Medulla oblongata (tissue), 1 donor: ENCODE data around the gene NPHP4.

Source experiments
- DNase-seq: peaks from one replicate; pipeline ENCODE4 v3.0.0-alpha.2; 2015; ENCODE audit errors: extremely low spot score

Gene NPHP4

GRCh38 chr1:5831600-5832335 lies 160.5 kb downstream of the NPHP4 start:
- no peak for DNase-seq

- no peak for DNase-seq
Observed at GRCh38 chr1:5830771-5831599, 161.2 kb downstream of the NPHP4 start.

- DNase-seq, result no peak
Observed at GRCh38 chr1:5829414-5829813, 162.8 kb downstream of the NPHP4 start.

DNA sequence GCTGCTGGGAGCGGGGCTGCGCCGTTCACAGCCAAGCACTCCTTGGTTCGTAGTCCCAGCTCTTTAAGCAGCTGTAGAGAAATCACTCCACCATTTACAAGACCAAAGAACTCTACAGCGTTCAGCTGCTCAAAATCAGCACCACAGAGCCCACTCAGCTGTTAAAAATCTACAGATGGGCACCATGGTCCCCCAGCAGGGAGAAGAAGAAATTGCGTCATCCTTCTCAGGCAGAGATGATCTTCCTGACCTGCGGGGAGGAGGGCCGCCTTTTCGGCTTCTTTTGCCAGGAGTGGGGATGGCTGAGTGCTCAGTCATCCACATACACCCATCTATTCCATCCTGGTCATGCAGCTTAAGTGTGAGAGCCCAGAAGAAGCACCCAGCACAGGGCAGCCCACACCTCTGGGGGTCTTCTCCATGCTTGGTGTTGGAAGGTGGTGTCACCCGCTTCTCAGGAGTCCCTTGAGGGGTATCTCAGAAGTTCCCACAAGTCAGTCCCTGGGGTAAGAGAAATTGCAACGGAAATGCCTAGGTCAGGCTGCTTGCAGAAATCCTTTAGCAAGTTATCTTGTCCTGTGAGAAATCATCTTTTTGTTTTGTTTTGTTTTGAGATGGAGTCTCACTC lies 163.8 kb downstream of the NPHP4 start:
- DNase-seq, result no peak

- DNase-seq, result no peak
Observed at GRCh38 chr1:5827516-5827915, 164.7 kb downstream of the NPHP4 start.

- no peak for DNase-seq
Observed at GRCh38 chr1:5826601-5827000, 165.6 kb downstream of the NPHP4 start.

DNA sequence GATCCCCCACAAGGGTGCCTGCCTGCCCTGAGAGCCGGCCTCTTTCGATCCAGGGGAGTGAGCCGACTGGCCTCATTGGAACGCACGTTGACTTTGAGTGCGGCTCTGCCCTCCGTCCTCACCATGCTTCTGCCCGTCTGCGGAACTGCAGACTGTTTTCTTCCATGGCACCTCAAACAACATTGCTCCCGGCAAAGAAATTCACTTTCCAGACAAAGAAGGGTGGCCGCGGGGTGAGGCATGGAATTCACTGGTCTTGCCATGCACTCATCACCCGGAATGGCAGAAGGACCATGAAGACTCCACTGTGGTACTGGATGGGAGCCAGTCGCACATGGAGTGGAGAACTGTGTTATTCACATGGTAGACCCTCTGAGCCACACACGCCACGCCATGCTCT lies 169.5 kb downstream of the NPHP4 start:
- no peak for DNase-seq

DNA sequence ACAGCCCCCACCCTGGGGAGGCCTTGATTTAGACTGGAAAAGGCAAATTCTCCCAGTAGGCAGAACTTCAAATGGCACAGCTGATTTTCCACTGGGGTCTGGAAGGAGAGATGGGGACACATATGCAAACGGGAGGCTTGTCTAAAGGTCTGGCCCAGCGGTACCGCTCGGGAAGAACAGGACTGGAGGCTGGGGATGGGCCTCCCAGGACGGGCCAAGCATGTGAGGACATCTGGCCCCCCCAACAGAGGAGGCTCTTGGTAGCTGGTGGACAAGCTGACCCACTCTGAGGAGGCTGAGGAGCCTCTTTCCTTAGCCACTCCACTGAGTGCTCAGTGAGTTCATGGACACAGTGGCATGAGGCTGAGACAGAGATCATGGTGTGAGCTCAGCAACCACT lies 170.0 kb downstream of the NPHP4 start:
- DNase-seq, result no peak

DNA sequence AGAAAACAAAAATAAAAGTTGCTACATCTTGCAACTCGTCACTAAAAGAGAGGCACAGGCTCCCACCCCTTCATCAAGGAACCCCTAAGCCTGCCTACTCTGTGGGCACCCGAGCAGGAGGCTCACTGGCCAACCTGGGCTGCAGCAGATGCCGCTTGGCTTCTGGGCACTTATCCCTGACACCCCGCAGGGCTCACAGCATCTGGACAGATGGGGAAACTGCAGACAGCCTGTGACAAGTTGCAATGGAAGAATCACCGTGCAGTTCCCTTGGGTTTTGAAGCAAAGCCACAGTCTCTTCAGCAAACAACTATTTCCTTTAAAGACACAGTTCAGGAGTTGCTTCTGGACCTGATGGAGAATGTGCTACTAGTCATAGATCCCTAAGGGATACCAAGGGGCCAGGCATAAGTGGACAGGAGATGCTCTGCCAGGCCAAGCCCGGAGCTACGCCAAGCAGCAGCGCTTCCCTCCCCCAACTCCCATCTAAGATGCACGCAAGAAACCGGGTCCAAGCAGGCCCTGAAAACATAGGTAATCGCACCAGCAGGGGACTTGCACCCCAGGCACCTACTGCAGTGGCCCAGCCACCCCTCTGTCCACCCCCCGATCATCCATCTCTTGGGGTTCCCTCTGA lies 170.6 kb downstream of the NPHP4 start:
- DNase-seq, result no peak

GRCh38 chr1:5820026-5820421 lies 172.2 kb downstream of the NPHP4 start:
- DNase-seq, result no peak

GRCh38 chr1:5819391-5820025 lies 172.7 kb downstream of the NPHP4 start:
- DNase-seq, result no peak

GRCh38 chr1:5818755-5819154 lies 173.5 kb downstream of the NPHP4 start:
- DNase-seq, result no peak

DNA sequence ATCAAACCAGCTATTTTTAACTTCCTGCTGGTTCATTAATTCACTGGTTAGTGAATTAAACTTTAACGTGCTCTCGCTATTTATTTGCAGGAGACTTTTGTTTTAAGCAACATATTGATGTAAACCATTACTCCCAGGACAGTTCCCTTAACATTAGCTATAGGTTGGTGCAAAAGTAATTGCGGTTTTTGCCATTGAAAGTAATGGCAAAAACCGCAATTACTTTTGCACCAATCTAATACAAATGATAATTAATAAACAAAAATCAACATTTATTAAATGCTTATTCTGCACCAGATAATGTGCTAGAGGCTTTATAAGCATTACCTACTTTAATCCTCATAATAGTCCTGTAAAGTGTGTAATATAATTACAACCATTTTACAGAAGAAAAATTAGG lies 176.5 kb downstream of the NPHP4 start:
- no peak for DNase-seq

DNA sequence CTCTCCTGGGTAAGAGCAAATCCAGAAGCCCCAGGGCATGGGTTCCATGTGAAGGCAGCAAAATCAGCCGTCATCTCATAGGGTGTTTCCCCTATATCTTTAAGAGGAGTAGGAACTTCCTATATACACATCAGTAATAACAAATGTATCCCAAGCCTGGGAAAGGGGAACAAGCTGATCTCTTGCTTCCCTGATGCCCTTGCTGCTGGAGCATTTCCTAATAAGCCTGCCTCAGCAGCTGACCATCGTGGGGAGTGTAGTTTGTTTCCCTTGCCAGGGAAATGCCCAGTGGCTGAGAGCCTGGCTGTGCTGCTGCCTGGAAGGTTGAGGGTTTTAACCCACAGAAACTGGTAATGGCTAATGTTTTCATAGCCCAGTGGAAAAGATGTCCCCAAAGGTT lies 177.0 kb downstream of the NPHP4 start:
- no peak for DNase-seq

DNA sequence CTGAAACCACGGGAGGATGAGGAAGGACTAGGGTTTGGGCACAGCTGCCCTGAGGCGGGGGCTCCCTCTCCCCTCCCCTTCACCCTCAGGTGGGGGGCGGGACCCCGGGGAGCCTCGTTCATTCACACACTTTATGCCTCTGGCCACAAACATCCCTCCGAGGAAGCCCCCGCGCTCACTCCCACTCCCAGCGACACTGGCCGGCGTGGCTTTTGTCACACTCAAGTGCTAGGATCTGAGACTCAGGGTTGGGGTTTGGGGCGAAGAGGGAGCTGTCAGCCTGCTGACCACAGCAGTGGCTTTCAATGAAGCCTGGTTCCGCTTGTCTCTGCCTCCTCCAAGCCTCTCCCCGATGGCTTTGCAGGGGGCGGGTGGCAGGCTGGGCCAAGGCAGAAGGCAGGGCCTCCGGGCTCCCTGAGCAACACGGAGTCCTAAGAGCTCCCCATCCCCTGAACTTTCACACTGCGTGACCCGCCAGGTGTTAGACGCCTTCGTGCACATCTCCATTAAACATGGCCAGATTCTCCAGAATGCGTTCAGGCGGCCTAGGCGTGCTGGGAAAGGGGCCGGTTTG lies 178.1 kb downstream of the NPHP4 start:
- DNase-seq, result no peak

- no peak for DNase-seq
Observed at GRCh38 chr1:5813480-5813879, 178.7 kb downstream of the NPHP4 start.
